K562 (cell line): ENCODE results near the gene VDR. TPM values are rescaled to one million over a fixed set of nuclear protein-coding genes. Genes with fewer than 3 reads are reported as not detected.
A peak's percentile ranks its signal among the peaks of the same experiment; 100 is the strongest.

Experiments
- ATF1 ChIP-seq, 2 experiments: fragments of 450-650 bp in 1 of 2; IDR thresholded peaks; 2 replicates each; pipeline ENCODE4 v1.6.1; 2016; ENCODE audit warnings: missing compliant biosample characterization in 1 of 2, missing genetic modification characterization in 1 of 2
- C11orf30 ChIP-seq: fragments of 450-650 bp; IDR thresholded peaks from 2 replicates; pipeline ENCODE4 v1.6.1; 2016; ENCODE audit warnings: low read depth, mild to moderate bottlenecking
- CCAR2 ChIP-seq: fragments of 200-400 bp; formaldehyde crosslinking; IDR thresholded peaks from 2 replicates; pipeline ENCODE4 v1.6.1; 2017; ENCODE audit warnings: mild to moderate bottlenecking, low read depth, low read length
- CHCHD3 ChIP-seq: fragments of 250-450 bp; sonication (Bioruptor Pico); IDR thresholded peaks from 2 replicates; pipeline ENCODE4 v2.1.2; 2022; ENCODE audit warnings: mild to moderate bottlenecking
- CREB1 ChIP-seq, 2 experiments: sonication (generic) in 1 of 2; formaldehyde crosslinking in 1 of 2; IDR thresholded peaks; 2 replicates each; pipeline versions ENCODE4 v1.6.1 to v1.8.0; 2012 to 2022; ENCODE audit warnings: inconsistent platforms in 1 of 2, mild to moderate bottlenecking in 1 of 2, missing genetic modification reagents in 1 of 2, moderate library complexity in 1 of 2
- FOS ChIP-seq: IDR thresholded peaks from 3 replicates; pipeline ENCODE4 v1.6.1; 2011; ENCODE audit not compliant: insufficient read length; ENCODE audit errors: extremely low read depth
- GTF2E2 ChIP-seq: fragments of 200-800 bp; sonication (Bioruptor generic); IDR thresholded peaks from 2 replicates; pipeline ENCODE4 v1.6.1; 2016; ENCODE audit warnings: missing genetic modification characterization, missing compliant biosample characterization
- GTF2F1 ChIP-seq: IDR thresholded peaks from 2 replicates; pipeline ENCODE4 v1.6.1; 2011; ENCODE audit warnings: low read depth, low read length, improper control_type of control experiment
- ID3 ChIP-seq, 2 experiments: fragments of 250-450 bp in 1 of 2; fragments of 450-650 bp in 1 of 2; sonication (Bioruptor Pico) in 1 of 2; IDR thresholded peaks; 2 replicates each; pipeline versions ENCODE4 v1.6.1 to v1.8.0; 2016 to 2021; ENCODE audit warnings: mild to moderate bottlenecking in 2 of 2, moderate library complexity in 2 of 2, missing compliant biosample characterization in 1 of 2, missing genetic modification characterization in 1 of 2
- L3MBTL2 ChIP-seq: fragments of 450-650 bp; IDR thresholded peaks from 2 replicates; pipeline ENCODE4 v1.6.1; 2016; ENCODE audit warnings: mild to moderate bottlenecking, moderate library complexity
- NFIC ChIP-seq: fragments of 450-650 bp; IDR thresholded peaks from 2 replicates; pipeline ENCODE4 v1.6.1; 2017; ENCODE audit warnings: mild to moderate bottlenecking, inconsistent platforms
- NR2C2 ChIP-seq, 2 experiments: fragments of 200-800 bp in 1 of 2; sonication (Bioruptor generic) in 1 of 2; sonication (generic) in 1 of 2; formaldehyde crosslinking in 1 of 2; IDR thresholded peaks; 2 replicates each; pipeline versions ENCODE4 v1.6.1 to v1.8.0; 2016 to 2022; ENCODE audit warnings: mild to moderate bottlenecking in 1 of 2, missing compliant biosample characterization in 1 of 2, missing genetic modification characterization in 1 of 2, missing genetic modification reagents in 1 of 2
- POLR2G ChIP-seq: fragments of 200-400 bp; formaldehyde crosslinking; IDR thresholded peaks from 2 replicates; pipeline ENCODE4 v1.6.1; 2017; ENCODE audit warnings: low read depth, mild to moderate bottlenecking, antibody characterized with exemption, low read length, moderate library complexity
- RBM15 ChIP-seq: fragments of 200-400 bp; formaldehyde crosslinking; IDR thresholded peaks from 2 replicates; pipeline ENCODE4 v1.6.1; 2018; ENCODE audit warnings: mild to moderate bottlenecking, low read length, moderate library complexity; ENCODE audit not compliant: insufficient read depth
- RERE ChIP-seq: sonication (generic); formaldehyde crosslinking; IDR thresholded peaks from 2 replicates; pipeline ENCODE4 v1.8.0; 2023; ENCODE audit warnings: missing genetic modification reagents, mild to moderate bottlenecking, borderline replicate concordance
- ZNF766 ChIP-seq: fragments of 200-800 bp; sonication (Bioruptor generic); conservative IDR thresholded peaks from 2 replicates; pipeline ENCODE4 v1.6.1; 2016; ENCODE audit warnings: missing genetic modification characterization, missing compliant biosample characterization
- polyA plus RNA-seq, 8 experiments: library from polyadenylated mRNA; depleted of rRNA in 4 of 8; stranded (reverse) in 5 of 8; unstranded in 3 of 8; fragments of >200 nt; fragmentation: Nextera tagmentation in 2 of 8; fragmentation: Illumina TruSeq in 1 of 8; extraction: Ambion mirVana in 2 of 8; extraction: Trizol in 1 of 8; gene quantifications; 2 replicates each; pipeline versions ENCODE4 v1.2.1 to v1.2.3, GENCODE V29; 2011 to 2014; ENCODE audit warnings: inconsistent platforms in 1 of 8, missing spikeins in 1 of 8
- total RNA-seq, 7 experiments: library from RNA; depleted of rRNA in 6 of 7; stranded (reverse); fragments of >200 nt in 6 of 7; fragmentation: Illumina TruSeq in 2 of 7; extraction: Trizol in 2 of 7; gene quantifications; 2 replicates each; pipeline versions ENCODE4 v1.2.1 to v1.2.3, GENCODE V29; 2011 to 2021; ENCODE audit warnings: low replicate concordance in 1 of 7
- TF ChIP-seq, protein P1 (sequence below): sonication (generic); formaldehyde crosslinking; IDR thresholded peaks from 2 replicates; pipeline ENCODE4 v1.9.0; 2022; ENCODE audit warnings: mild to moderate bottlenecking, missing genetic modification reagents
- TF ChIP-seq, protein P2 (sequence below): fragments of 450-650 bp; conservative IDR thresholded peaks from 2 replicates; pipeline ENCODE4 v1.6.1; 2016; ENCODE audit warnings: missing genetic modification characterization, low read depth, mild to moderate bottlenecking, missing compliant biosample characterization, moderate library complexity

Gene VDR
- total and polyA plus RNA-seq, 9 of the 15 experiments (the other 6 are each of a cell fraction or from before 2014, with no cell fraction given) = 0.61 to 4.8 (median 2.0) TPM

DNA sequence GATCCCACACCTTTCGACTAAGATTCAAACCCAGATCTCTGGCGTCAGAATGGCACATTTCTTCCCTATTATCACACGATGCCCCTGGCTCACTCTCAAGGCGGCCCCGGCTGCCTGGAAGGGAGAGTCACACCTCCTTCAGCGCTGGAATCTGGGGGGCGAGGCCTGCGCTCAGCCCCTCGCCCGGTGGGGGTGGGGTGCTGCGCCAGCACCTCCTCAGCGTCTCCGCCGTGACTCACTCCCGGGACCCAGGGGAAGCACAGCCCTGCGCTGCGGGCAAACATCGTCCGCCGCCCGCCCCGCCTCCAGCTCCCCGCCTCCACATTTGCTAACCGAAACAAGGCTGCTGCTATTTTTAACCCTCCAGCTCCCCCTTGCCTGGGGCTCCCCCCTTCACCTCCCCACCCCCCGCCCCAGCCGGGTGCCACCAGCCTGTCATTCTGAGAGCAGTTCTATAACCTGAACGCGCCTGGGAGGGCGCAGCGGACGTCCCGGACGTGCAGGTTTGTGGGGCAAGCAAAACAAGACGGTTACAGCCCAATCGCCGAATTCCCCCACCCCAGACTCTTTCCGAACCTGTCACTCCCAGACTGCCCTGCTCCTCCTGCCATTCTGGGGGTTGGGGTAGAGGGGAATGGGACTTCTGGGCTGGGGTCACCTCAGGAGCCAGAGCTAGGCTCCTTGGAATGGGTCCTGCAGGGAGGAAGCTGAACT is 91.8 kb downstream of the VDR start (continued):
- TF ChIP-seq ID3 (CRISPR knock-in tag; IDR thresholded peaks at IDR 0.05) (no peak), ID3 (tag; IDR thresholded peaks at IDR 0.05) (no peak), CREB1 (IDR thresholded peaks at IDR 0.05) (no peak), CREB1 (CRISPR knock-in tag; IDR thresholded peaks at IDR 0.05) (no peak), FOS (peak; percentile 33), POLR2G (peak; percentile 75), GTF2E2 (tag) (no peak), NR2C2 (CRISPR knock-in tag; IDR thresholded peaks at IDR 0.05) (no peak), NR2C2 (tag; IDR thresholded peaks at IDR 0.05) (peak; percentile 52; the same call in 1 of the 2 replicates), C11orf30 (no peak), CHCHD3 (CRISPR knock-in tag) (no peak), NFIC (no peak), L3MBTL2 (peak; percentile 43; the same call in 1 of the 2 replicates), RERE (CRISPR knock-in tag) (no peak), ZNF766 (CRISPR knock-in tag) (no peak), ATF1 (CRISPR knock-in tag; IDR thresholded peaks at IDR 0.05) (no peak), ATF1 (tag; IDR thresholded peaks at IDR 0.05) (peak; percentile 14; the same call in 1 of the 2 replicates), CCAR2 (no peak), GTF2F1 (no peak), RBM15 (no peak)
- TF ChIP-seq, protein P1, sequence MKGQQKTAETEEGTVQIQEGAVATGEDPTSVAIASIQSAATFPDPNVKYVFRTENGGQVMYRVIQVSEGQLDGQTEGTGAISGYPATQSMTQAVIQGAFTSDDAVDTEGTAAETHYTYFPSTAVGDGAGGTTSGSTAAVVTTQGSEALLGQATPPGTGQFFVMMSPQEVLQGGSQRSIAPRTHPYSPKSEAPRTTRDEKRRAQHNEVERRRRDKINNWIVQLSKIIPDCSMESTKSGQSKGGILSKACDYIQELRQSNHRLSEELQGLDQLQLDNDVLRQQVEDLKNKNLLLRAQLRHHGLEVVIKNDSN (CRISPR knock-in tag) = peak; percentile 8; the same call in 1 of the 2 replicates
- TF ChIP-seq, protein P2, sequence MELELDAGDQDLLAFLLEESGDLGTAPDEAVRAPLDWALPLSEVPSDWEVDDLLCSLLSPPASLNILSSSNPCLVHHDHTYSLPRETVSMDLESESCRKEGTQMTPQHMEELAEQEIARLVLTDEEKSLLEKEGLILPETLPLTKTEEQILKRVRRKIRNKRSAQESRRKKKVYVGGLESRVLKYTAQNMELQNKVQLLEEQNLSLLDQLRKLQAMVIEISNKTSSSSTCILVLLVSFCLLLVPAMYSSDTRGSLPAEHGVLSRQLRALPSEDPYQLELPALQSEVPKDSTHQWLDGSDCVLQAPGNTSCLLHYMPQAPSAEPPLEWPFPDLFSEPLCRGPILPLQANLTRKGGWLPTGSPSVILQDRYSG (tag) = no peak
